D341Med (cell line): ENCODE data around the gene DZIP3.

Experiments used
- DNase-seq: peaks from one replicate; pipeline ENCODE4 v3.0.0; 2012; ENCODE audit warnings: low spot score

The DZIP3 gene, protein sequence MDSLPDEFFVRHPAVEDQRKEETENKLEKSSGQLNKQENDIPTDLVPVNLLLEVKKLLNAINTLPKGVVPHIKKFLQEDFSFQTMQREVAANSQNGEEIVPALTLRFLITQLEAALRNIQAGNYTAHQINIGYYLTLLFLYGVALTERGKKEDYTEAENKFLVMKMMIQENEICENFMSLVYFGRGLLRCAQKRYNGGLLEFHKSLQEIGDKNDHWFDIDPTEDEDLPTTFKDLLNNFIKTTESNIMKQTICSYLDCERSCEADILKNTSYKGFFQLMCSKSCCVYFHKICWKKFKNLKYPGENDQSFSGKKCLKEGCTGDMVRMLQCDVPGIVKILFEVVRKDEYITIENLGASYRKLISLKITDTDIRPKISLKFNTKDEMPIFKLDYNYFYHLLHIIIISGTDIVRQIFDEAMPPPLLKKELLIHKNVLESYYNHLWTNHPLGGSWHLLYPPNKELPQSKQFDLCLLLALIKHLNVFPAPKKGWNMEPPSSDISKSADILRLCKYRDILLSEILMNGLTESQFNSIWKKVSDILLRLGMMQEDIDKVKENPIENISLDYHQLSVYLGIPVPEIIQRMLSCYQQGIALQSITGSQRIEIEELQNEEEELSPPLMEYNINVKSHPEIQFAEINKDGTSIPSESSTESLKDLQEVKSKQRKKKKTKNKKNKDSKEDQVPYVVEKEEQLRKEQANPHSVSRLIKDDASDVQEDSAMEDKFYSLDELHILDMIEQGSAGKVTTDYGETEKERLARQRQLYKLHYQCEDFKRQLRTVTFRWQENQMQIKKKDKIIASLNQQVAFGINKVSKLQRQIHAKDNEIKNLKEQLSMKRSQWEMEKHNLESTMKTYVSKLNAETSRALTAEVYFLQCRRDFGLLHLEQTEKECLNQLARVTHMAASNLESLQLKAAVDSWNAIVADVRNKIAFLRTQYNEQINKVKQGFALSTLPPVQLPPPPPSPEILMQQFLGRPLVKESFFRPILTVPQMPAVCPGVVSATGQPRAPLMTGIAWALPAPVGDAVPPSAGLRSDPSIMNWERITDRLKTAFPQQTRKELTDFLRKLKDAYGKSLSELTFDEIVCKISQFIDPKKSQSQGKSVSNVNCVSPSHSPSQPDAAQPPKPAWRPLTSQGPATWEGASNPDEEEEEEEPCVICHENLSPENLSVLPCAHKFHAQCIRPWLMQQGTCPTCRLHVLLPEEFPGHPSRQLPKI

DNA sequence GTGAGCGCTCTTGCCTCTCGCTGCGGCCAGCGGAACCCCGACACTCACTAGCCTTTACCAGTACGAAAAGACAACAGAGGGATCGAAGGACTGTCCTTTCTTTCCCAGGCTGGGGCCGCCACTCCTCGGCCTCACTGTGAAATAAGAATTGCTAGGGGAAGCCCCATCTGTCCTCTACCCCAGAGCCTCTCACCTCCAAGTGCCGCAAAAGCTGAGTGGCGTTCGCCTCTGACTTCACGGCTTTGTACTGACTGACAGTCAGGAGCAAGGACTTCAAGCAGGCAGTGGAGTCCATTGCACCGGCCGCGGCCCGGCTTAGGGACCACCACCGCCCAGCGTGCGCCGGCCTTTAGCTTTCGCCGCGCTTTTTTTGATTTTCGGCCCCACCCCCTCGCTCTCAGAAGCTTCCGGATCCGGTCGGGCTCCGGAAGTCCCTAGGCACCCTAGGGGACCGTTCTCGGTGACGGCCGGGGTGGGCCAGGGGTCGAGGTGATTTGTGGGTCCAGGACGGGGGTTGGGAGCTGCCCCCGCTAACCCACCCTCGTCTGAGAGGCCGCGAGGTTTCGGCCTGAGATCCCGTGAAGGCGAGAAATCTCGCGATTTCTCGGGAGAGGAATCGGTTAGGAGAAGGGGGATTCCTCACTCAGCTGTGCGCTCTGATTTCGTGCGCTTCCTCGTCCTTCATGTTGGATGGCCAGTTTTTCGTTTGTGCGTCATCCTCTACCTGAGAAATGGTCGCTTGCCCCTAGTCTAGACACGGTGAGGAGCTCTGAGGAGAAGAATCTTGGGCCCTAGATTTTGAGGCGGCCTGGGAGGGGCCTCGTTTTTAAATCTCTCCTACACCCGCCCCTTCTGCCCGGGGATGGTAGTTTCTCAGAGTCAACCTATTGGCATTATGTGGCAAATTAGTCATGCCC lies at the start of gene DZIP3, which contains the start of gene CIP2A:
Gene DZIP3, plus strand, starts transcription at position 642 of the 917 bp plus-strand sequence. CDS start 15,685 bp downstream, outside the sequence.
Gene CIP2A, minus strand, starts transcription at position 358 of the 917 bp plus-strand sequence. Its CDS starts 63 bp downstream, at position 295.
- peak; percentile 97 for DNase-seq

DNA sequence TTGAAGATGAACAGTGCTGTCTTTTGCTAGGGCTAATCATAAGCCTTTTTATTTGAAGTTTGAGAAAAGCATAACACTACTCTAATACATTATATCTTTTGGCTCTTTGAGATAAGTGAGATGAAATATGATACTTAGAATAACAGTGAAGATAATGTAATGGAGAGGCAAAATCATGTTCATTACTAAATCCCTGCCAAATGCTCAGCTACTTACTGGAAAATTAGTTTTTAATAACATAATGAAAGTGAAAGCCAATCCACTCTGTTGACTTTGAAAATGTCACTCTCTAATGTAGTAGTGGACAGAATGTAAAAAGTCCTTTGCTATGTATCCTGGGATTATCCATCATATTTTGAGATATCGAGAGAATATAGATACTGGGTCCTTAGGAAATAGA lies 43.3 kb upstream of the DZIP3 start:
- DNase-seq: no peak

DNA sequence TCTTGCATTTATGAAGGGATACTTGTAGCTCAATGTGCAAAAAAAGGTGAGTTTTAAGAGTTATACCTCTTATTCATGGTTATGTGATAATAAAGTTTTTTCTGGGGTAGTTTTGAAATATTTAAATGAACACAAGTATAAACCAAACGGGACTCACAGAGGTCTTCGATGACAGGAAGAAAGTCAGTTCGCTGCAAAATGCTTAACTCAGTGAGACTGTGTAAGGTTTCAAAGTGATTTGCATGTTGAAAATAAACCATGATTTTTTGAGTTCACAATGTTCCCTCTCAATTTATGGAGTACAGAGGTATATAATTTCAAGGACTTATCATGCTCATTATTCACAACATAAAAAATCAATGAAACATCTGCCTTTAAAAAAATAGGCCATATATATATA lies 42.8 kb upstream of the DZIP3 start:
- no peak for DNase-seq

DNA sequence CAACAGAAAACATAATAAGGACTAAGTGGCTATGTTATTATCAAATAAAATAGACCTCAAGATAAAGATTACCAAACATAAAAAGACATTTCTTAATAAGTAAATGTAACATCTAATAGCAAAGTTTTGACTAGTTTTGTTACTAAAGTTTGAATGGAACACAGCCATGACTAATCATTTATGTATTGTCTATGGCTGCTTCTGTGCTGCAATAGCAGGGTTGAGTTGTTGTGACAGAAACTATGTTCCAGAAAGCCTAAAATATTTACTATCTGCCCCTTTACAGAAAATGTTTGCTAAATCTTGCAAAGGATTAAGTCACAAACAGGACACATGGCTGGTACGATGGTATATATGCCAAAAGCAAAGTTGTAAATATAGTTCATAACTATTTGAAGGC lies 41.2 kb upstream of the DZIP3 start:
- no peak for DNase-seq

DNA sequence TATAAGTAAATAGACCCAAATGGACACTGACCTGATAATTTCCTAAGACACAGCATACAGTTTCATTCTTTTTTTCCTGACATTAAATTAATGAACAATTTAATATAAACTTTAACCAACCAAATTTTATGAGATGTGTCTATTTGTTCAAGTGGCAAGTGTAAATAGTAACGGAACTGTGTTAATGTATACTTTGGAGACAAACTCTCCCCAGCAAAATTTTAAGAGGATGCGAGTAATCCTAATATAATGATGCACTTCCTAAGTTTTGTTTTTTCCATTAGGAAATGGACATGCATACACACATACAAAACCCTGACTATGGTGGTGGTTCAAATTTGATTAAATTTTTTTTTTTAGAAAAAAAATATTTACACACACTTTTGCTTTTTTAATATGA lies 40.6 kb upstream of the DZIP3 start:
- DNase-seq: no peak

DNA sequence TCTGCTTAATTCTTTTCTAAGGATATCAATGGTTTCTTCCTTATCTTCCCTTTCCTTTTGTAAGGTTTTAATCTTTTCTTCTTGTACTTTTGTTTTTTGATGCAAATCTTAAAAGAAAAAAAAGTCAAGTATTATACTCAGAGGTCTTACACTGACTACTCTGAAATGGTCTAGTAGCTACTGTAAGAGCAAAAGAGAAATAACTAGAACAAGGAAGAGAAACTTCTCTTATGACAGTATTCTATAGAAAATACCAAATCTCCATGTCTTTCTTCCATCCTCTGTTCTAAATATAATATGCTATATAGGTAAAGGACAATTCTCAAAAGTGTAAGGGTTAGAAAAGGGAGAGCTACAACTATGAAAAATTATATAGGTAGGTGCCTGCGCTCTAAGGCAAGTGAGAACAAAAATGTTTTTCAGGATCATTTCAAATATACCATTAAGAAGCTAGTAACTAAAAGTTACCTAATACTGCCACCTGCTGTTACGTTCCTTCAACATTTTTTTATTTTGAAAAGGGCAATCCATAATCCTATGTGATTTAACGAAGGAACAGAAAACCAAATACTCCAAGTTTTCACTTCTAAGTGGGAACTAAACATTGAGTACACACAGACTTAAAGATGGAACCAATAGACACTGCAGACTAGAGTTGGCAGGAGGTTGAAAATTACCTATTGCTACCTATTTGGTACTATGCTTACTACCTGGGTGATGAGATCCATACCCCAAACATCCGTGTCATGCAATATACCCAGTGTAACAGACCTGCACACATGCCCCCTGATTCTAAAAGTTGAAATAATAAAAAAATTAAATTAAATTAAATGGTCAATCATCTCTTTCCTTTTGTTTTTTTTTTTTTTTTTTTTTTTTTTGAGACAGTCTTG lies 37.0 kb upstream of the DZIP3 start:
- no peak for DNase-seq

DNA sequence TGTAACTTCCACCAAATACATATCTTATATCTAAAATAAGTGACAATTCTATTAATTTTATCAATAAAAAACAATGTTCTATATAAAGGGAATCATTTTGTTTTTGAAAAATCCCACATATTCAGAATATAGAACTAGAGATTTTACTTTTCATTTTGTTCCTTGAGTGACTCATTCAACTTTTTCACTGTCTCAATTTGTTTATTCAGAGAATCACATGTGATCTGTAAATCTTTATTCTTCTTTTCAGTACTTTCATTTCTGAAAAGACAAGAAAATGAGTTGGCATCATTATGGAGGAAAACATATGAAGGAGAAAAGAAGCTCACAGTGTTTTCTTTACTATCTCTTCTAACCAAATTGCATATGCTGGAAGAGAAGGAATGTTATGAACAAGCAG lies 35.3 kb upstream of the DZIP3 start:
- DNase-seq: no peak

DNA sequence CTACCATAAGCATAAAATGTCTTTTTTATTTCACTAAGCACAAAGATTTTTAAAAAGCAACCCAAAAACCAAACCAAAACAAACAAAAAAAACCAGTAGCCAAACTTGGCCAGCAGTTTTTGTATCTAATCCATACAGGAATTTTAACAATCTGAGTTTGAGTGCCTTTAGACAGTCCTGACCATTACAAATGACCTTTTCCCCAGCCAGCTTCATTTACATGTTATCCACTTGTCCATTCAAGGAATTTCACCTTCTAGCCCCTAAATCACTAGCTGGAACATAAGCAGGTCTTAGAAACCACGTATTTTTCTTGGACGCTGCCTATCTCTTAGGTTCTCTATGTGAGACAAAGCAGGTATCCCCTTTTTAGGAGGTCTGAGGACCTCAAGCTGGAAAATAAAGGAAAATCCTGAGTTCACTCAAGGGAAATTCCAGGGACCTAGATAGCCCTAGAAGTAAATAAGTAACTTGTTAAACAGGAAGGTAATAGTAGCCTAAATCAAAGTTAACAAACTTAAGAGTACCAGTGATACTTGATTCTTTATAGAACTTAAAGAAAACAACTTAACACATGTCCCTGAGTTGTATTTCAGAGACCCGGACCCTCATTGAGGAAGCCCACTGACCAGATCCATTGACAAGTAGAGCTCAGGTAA lies 34.5 kb upstream of the DZIP3 start:
- DNase-seq: no peak

DNA sequence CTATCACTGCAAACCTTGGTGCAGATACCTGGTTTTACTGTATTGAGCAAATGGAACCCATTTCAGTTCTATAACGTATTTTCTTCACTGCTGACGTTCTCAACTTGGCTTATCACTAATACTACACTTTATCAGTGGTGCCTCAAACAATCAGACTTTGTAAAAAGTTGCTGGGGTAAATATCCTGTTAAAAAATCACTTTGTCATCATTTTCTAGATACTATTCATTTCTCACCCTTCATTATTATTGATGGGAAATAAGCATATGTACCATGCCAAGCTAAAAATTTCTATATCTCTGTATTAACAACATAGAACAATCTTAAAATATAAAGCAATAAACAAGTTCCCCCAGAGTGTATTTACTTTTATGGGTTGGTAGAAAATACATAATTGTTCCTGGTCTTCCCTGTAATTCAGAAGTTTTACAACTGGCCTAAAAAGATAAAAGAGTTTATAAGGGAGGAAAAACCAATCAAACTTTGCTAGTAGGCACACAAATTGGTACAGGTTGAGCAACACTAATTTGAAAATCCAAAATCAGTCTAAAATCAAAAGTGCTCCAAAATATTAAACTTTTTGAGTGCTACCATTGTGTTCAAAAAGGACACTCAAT lies 33.4 kb upstream of the DZIP3 start:
- DNase-seq: no peak

DNA sequence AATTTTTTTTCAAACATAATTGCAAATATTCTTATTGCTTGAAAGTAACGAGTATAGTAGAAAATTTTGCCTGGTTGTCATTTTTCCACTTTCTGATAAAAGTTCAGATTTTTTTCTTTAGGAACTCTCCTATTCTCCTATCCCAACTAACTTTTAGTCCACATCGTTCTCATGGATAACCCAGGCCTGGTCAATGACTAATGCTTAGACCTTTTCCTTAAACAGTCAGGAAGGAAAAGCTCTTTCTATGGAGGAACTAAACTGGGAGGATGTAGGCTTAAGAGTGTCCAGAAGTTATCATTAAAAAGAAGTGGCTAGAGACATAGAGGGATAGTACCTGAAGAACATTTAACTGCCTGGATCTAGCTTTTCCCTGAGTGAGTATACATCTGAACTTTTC lies 27.0 kb upstream of the DZIP3 start:
- DNase-seq: no peak

DNA sequence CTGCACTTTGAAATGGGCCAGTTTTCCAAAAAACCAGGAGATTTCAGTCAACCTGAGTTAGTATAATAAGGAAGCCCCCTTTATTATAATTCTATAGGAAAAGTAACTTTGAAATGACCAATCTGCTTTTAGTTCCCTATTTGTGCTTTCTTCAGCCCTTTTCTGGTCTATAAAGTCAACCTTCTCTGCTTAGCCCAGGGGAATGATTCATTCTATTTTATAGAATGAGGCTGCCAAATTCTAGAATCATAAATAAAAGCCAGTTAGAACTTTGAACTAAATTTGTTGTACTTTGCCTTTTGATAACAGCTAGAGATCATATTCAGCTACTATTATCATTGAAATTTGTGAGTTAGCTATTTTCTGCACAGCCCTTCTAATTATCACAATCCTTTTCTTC lies 25.0 kb upstream of the DZIP3 start:
- no peak for DNase-seq

DNA sequence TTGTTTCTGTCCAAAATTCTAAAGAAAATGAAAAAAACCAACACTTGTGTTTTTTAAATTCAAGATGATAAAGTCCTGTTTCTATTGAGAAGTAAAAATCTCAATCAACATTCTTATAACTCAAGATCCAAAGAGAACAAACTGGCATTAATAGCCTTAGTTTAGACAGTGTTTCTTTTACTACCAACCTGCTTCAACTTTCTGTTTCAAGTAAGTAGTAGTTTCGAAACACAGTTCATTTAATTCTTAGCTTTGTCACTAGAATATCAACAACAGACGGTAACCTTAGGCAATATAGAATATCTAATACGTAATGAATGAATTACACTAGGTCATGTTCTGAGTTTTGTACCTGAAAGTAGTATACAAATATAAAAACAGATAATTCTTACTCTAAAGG lies 24.0 kb upstream of the DZIP3 start:
- DNase-seq: no peak

DNA sequence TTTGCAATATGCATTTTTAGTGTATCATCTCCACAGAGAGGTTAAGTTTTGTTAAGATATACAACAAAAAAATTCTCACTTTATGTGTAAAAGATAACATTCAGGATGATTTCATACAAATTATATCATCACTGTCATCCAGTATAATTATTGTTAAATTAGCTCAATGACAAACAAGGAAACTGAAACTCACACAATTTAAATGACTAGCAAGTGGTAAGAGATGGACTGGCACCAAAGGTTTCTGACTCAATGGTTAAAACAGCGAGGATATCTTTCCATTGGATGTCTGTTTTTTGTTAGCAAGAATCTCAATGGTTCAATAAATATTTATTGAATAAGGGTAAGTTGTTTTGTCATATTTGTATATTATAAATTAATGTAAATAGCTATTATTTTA lies 22.9 kb upstream of the DZIP3 start:
- DNase-seq: no peak

DNA sequence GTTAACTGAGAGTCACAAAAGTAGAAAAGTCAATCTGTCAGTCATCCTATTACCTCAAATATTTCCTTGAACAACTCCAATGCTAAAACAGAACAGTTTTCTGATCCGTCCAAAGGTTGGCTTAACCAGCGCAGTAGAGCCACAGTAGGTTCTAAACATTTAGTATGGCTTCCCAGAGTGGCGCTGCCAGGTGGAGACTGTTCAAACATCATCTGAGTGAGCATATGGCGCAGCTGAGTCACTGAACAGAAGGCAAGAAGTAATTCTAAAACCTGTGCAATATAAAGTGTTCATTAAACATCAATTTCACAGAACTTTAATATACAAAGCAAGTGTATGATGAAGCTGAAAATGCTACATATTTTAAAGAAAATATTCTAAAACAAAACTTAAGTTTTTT lies 20.2 kb upstream of the DZIP3 start:
- DNase-seq: no peak

DNA sequence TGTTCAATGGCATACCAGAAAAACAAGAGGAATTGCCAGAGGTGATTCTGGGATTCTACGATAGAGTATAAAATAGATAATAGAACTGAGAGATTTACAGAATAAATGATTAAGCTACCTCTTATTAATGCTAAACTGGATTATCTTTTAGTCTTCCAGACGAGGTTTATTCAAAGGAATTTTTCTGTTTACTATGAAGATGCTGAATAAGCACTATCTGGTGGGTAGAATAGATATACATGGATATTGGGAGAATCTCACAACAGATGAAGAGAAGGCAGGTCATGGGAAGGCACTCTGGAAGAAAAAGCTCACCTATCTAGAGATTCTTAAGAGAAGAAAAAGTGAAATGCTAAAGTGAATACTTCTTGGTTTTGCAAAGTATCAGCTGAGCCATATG lies 11.5 kb upstream of the DZIP3 start:
- DNase-seq: no peak

DNA sequence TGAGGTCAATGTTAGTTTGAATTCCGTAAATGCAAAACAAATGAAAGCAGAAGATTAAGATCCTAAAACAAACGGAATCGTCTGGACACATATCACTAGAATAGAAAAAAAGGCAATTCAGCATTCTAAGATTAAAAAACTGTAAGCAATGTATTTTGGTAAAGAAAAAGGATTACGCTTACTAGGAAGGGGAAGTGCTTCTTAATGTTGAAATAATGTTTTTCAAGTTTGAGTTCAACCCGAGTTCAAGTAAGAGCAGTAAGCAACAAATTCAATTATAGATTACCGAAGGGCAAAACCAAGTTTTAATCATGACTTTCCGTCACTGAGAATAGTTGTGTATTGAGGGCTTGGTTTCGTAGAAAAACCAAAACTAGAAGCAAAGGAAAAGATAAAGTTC lies 921 bp upstream of the DZIP3 start:
- DNase-seq: no peak

DNA sequence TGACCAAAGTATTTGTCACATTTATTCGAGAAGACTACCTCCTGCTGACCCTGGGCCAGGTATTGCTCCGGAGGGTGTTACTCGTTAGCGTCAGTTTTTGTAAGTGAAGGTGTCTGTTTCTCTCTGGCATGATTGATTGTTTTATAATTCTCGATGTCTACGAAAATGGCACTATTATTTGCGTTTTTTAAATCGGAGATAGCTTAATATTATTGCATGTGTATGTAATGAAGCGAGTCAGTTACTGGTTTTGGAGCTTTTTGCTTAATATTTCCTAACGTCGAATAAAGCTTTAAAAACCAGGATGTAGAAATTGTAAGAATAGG lies 439 bp downstream of the DZIP3 start:
- no peak for DNase-seq

DNA sequence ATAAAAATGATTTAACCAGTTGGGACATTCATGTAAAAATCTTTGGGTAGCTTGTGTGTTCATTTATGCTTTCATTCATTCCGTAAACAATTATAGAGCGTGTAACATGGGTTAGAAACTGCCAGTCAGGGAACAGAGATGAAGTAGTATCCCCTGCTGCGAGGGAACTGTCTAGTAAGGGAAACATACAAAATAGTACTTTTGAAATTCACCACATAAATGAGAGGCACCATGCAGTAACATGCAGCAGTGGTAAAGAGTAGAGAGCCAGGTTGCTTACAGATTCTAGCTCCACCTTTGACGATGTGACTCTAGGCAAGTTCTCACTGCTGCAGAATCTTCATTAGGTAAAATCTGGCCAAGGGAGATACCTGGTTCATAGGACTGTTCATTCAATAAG lies 938 bp downstream of the DZIP3 start:
- DNase-seq: no peak

DNA sequence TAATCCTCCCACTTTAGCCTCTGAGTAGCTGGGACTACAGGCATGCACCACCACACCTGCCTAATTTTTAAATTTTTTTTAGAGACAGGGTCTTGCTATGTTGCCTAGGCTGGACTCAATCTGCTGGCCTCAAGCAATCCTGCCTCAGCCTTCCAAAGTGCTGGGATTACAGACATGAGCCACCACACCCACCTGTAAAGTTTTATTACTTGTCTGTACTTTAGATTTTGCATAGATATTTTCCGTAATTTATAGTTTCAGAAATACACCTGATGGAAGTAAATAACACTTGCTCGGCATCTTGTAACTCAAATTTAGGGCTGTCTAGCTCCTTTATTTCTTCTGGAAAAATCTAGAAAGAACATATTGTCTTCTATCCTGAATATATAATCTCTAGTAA lies 5.8 kb downstream of the DZIP3 start:
- no peak for DNase-seq

DNA sequence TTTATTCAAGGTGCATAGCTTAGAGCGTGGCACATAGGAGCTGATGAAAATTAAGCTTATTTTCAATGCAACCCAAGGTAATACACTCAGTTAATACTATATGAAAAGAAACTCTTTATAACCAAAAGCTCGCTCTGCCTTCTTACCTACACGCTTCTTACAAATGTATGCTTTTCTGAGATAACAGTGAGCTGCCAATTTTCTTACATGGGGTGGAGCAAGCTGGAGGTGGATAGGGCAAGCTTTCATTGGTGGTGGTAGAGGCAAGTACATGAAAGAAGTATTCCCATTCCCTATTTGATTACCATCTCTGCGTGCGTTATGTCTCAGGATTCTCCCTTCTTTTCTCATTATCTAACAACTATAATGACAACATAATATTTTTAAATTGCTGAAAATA lies 8.9 kb downstream of the DZIP3 start:
- no peak for DNase-seq
